DMS53 (cell line): ENCODE measurements around the gene COX17.

Experiments
- DNase-seq: peaks from one replicate; lab custom pipeline; 2025; lab: John Stamatoyannopoulos, UW

The COX17 gene

DNA sequence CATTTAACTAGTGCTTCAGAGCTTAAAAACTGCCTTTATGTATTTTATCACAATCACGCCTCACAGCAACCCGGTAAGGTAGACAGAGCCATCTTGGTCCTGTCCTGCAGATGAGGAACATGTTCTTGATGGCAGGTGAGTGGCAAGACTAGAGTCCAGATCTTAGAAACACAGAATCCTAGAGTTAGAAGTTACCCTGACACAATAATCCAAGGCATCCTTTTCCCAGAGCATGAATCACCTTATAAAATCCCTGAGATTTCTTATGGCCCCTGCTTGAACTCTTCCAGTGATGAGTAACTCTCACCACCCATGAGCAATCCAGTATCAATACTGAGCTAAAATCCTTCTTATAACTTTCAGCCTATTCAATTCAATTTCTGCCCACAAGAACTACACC, 33.7 kb downstream of the COX17 start:
- no peak for DNase-seq

DNA sequence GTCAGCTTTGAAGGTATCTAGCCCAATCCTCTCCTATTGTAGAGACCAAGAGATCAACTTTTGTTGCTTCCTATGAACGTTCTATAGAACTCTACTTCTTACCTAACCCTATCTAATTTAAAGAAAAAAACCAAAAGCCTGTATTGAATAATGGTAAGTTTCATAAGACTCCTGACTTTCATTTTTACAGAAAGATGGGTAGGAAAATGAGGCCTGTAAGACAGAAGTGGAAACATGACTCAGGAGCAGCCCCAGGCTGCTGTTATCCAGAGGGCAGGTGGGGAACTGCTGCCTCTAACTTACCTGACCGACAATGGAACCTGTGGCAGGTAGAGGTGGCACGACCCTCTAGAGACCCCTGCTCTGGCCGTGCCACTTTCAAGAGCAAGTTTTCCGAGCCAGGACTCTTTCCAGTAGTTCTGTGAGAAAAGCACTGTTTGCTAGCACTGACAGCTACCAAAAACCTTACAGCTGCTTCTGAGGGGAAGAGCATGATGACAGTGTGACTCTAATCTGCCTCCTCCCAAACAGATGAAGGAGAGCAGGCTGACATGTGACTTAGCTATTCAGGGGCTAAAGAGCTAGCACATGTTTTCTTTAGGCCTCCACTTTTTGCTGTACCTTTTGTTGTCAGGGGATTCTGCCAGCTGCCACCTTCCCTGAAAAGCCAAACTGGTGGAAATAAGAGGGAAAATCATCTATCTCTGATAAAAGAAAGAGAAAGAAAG, 34.3 kb downstream of the COX17 start:
- DNase-seq: no peak

DNA sequence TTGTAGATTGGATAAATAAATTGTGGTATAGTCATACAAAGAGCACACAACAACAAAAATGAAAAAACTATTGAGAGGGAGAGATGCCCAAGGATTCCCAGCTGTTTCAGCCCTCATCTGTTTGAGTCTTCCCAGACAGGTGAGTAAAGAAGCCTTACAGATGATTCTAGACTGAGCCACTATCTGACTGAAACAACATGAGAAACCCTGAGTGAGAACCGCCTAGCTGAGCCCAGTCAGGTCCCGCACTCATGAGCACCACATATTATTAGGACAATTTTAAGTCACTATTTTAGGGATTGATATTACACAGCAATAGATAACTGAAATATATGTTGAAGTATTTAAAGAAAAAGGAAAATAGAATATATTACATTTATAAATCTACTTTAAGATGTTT, 35.8 kb downstream of the COX17 start:
- DNase-seq: no peak

DNA sequence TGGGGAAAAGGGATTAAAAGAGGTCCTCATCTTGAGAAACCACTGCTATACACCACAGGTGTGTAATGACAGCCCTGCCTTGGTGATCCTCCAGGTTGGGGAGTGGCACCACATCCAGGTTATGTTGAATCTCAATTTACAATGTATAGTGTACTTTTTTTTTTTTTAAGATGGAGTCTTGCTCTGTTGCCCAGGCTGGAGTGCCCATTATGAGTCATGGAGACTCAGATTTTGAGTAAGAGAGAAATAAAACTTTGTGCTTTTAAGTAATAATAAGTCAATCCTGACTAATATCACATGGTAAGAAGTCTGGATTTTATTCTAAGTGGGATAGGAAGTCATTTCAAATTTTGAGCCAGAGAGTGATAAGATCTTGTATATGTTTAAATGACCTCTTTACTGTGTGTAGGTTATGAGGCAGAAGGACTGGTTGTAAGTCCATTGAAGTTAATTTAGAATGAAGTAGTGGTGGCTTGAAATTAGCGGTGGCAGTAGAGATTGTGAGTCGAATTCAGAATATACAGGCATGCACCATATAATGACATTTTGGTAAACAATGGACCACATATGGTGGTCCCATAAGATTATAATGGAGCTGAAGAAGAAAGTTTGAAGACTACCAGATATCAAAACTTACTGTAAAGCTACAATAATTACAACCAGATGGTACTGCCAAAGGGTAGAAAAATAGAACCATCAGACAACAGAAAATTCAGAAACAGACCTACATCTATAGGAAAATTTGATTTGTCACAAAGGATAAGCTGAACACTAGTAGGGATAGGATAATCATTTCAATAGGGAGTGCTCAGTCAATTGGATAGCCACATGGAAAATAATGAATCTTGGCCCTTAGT, 37.5 kb downstream of the COX17 start:
- no peak for DNase-seq

DNA sequence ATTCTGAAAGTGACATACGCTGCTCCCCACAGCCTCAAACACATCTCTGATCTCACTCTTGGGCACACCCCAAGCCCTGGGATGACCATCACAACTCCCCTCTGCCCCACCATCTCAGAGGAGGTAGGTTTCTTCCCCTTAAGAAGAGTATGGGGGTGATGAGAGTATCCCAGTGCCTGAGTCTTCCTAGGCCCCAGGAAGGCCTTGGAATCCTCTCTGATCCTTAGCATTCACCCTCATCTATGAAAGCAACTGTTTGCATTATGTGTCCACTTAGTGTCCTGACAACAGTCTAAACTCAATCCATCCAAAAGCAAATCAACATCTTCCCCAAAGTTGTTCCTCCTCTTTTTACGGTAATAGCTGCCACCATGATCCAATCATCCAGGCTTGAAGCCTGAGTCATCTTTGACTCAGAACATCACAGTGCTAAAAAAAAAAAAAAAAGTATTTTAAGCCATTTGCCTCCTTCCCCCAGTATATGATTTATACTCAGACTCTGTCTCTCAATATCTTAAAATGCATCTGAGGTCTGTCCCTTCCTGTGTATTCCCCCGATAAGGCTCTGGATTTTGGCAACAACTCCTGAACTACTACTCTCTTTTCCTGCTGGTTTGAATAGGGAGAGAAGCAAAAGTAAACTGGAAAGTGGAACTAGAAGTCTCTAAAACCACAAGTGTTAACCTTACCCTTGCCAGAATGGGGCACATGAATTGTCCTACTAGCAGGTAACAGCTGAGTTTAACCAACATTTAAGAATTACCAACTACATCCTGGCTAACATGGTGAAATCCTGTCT, 39.3 kb downstream of the COX17 start:
- DNase-seq: peak; percentile 2

DNA sequence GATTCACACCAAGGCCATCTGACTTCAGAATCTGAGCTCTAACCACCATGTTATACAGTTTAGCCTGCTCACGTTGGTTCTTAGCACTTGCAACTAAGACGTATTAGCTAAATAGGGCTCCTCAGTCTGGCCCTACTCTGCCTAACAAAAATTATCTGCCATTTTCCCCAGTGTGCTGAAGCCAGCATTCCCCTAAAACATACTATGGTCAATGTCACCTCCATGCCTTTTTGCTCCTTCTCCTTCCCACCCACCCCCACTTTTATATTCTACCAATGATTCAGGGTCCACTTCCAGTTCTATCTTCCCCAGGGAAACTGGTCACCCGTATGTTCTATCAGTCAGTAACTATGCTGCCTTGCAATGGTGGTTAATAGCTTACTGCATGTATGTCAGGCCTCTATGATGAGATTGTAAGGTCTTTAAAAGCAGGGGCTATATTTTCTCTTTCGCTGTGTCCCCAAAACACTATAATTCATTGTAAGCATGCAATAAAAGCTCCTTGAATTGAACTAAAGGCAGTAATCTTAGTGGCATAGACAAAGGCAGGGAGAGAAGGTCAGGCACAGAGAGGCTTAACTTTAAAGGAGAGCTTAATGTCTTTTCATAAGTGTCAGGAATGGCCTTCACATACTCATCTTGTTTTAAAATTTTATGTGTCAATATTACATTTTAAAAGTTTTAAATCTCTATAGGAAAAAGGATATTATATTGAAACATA, 40.2 kb downstream of the COX17 start:
- no peak for DNase-seq

DNA sequence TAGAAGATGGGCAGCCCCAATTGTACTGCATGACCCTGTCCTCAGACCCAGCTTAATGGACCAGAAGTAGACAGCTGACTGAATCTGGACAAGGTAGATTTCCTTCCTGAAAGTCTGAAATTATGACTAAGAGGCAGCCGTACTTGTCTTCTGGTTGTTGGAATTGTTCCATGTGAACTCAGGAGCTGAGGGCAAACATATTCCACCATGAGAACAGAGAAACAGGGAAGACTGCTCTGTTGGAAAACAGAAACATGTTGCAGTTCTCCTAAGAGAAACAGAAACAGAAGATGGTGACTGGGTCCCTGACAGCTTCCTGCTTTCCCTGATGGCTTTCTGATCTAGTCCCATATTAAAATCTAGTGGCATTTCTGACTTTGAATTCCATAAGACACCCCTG, 41.0 kb downstream of the COX17 start:
- DNase-seq: no peak

DNA sequence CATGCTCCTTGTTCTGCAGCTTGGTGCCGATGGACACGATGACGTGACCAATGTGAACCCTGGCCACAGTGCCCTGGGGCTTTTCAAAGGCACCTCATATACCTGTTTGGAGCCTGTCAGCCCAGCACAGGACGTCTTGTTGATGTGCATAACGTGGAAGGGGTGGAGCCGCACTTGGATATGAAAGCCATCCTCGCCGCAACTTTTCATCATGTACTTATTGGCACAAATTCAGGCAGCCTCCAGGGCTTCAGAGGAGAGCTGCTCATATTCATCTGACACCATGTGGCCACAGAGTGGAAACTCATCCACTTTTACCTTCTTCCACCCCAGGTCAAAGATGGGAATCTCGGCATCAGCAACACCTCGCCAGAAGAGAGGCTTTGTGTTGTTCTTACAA, 41.5 kb downstream of the COX17 start:
- no peak for DNase-seq

DNA sequence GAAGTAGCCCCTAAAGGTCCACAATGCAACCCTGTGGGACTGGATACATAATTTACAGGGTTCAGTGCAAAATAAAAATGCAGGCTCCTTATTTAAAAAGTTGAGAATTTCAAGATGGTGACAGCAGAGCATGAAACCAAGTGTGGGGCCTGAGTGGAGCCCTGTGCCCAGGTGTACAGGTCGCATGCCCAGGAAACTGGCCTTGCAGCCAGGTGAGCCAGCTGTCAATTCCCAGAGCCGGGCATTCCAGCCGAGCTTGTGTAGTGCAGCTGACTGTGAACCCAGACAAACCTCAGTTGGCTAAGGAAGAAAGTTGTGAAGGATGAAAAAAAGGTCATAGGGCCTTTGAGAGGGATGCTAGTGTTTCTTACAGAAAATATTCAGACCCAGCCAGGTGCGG, 44.4 kb downstream of the COX17 start:
- DNase-seq: no peak

DNA sequence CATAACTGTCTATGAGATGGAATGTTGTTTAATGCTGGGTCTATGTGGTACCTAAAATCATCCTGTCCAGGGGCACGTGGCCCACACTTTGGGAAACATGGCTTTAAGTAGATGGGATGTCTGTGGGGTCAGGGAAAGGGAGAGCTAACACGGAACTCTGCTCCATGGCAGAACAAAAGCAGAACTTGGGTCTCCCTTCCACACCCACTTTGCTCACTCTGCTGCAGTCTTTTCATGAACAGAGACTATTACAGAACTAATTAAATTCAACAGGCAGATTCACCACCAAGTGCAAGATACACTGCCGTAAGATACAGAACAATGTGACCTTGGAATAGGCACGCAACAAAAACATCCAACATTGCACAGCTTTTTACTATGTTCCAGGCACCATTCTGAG, 45.0 kb downstream of the COX17 start:
- no peak for DNase-seq

DNA sequence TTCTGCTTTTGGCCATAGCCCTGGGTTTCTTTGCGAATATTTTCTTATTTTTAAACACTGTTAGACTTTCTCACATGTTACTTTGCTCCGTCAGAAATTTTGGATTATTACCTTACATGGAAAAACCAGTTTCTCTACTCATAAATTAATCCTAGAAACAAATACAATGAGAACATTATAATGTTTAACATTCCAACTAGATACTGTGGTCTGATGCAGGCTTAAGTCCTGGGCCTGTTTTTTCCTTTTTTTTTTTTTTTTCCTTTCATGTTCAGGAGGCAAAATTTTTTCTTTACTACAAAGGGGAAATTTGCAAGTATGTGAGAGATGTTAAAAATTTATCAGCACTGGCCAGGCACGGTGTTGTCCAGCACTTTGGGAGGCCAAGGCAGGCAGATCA, 45.7 kb downstream of the COX17 start:
- DNase-seq: no peak

DNA sequence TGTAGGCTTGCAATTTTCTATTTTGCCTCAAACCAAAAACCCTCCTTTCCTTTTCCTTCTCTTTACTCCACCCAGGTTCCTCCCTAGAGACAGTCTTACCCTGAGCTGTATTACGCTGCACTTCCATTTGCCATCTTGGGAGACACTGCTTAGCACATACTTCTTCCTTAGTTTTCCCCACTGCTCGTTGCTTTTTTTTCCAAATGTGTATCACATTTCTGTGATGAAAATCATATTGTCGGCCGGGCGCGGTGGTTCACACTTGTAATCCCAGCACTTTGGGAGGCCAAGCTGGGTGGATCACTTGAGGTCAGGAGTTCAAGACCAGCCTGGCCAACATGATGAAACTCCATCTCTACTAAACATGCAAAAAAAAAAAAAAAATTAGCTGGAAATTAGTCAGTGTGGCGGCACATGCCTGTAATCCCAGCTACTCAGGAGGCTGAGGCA, 46.3 kb downstream of the COX17 start:
- no peak for DNase-seq

DNA sequence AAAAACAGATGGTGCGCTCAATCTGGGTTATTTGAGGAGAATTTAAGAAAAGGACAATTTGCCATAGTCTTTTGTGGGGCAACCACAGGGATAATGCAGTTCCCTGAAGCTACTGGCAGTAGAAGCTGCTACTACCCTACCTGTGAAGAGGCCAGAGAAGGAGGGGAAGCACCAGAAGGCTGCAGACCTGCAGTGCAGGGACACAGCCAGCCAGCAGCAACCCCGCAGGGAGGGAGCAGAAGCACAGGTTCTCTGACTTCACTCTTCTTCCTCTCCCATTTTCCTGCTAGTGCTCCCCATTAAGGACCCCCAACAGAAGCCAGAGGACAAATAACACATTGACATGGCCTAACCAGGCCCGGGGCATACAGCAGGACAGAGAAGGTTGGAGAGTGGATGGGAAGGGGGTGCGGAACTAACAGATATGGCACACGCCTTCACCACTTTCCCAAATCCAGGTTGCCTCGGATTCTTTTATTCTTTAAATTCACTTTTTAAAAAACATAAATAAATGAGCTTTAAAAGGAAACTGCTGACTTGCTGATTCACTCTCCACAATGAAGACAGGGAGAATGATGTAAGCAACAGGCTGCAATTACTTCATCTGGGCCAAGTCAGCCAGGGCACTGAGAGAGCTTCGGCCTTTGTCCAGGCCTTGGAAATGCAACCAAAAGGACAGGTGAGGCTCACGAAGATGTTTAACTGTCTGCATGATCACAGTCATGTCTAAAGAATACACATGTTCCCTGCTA, 46.9 kb downstream of the COX17 start:
- DNase-seq: no peak

DNA sequence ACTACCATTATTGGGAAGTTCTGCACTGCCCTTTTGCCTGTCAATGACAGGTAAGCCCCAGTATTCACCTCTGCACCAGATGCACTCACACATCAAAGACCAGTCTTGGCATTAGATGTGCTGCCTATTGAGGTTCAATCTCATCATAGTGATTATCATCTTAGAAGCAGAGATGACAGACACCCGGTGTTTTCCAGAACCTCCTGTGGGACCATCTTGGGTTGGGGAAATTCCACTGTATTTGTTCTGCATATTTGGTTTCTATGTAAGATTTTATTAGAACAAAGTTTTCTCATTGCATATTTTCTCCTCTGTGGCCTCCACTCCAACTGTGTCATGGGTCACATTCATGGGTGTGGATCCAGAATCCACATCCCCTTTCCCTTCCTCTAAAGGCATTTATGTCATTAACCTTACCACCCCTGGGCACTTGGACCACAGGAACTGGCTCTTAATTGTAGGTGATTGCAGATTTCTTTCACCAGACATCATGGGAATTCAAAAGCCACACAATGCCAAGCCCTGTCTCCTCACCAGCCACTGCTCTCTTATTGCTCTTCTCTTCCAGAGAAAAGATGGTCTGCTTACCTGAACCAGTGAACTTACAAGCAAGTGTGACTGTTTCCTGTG, 48.3 kb downstream of the COX17 start:
- DNase-seq: no peak

DNA sequence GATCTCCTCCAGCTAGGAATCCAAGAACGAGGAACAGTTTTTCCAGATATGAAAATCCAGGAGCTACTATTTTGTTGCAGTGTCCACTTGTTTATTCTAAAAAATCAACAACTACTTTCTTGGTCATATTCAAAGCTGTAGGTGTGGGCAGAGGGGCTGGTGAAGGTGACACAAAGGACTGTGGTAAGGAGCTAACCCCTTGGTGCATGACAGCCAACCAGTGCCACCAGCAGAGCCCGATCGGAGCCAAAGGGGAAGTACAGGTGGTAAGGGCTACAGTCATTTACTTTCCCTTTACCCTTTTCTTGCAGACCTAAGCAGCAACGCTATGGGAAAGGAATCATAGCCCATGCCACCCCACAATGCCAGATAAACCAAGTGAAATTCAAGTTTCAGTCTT, 48.8 kb downstream of the COX17 start:
- no peak for DNase-seq

DNA sequence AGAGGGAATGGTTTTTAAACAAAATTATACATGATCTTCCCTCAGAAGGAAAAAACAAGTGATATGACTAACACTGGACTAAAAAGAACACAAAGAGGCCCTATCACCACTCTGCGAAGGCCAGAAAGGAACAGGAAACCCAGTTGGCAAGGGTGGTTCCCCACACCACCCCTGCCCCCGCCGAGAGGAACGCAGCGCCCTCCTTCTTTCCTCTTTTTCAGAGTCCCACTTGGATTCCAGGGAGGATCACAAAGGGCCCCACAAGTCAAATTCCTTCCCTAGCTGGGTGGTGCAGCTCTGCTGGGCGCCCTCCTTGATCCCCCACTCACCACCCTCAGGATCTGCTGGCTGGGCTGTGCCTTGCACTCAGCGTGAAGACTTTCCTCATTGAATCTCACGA, 49.7 kb downstream of the COX17 start:
- no peak for DNase-seq

DNA sequence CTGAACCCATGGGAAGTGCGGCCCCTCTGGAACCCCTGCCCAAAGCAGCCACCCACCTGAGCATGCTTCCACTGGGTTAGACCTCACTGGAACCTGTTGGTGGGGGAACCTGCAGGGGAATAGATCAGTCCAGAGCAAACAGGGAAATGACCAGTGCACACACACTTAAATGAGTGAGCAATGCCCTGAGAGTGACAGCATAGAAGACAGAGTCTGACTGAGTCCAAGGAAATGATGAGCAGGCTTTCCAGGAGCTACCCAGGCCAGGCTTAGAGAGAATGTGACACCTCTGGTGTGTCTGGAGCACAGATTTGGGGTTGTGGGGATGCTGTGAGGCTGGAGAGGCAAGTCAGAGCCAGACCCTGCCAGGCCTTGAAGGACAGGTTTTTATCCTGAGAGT, 51.0 kb downstream of the COX17 start:
- DNase-seq: no peak

DNA sequence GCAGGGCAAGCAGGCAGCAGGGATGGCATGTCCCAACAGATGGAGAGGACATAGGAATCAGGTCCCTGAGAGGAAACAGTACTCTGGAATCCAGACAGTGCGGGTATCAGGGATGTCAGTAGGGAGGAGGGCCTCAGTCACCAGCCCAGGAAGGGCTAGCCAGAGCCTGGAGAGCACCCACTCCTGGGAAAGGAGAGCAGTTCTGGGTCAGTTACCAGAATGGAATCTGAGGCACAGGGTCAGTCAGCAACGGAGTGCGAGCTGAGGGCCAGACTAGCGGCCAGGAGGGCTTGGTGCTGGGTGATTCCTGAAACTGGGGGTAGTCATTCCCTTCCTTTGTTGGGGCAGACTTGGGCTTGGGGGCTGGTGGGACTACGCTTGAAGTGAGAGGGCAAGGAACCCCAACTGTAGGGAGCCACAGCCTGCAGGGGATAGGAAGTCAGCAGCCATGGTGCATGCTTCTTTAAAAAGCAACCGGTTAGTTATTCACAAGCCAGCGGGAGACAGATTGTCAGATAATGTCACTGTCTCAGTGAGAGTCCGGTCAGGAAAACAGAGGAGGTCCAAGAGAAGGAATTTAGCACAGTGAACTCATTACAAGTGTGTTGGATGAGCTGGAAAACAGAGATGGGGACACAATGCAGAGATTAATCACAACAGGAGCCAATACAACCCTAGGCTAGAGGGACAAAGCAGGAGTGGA, 51.6 kb downstream of the COX17 start:
- DNase-seq: no peak

DNA sequence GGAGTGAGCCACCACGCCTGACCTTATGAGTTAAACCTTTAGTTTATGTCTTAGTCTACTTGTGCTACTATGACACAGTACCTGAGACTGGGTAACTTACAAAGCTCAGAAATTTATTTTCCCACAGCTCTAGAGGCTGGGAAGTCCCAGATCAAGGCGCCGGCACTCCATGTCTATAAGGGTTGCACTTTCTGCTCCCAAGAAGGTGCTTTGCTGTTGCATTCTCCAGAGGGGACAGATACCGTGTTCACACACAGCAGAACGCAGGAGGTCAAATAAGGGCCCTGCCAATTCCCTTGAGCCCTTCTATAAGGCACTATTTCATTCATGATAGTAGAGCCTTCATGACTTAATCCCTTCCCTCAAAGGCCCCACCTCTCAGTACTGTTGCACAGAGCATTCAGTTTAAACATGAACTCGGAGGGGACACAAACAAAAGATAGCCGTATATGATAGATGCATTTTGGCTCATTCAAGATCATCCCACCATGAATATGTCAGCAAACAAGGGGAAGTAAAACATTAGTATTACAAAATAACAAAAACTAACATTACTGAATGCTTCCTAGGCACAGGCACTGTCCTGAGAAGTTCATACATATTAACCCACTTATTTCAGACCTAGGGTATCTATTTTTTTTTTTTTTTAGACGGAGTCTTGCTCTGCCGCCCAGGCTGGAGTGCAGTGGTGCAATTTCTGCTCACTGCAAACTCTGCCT, 53.0 kb downstream of the COX17 start:
- no peak for DNase-seq

DNA sequence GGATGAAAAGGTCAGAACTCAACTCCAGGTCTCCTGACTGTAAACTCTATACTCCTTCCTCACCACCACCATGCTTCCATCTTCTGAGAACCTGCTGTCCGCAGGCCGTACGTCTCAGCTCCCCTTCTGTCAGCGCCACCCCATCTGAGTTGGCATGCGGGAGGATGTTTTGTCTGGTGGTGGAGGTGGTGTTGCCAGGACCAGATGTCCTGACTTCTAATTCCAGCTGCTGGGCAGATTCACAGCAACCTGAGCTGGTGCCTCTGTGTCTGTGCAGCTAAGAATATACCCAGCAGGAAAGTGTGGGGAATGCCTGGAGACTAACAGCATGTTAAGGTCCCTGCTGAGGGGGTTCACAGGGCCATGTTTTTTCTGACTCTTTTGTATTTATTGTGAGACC, 56.3 kb downstream of the COX17 start:
- DNase-seq: no peak
